C4-2B (cell line): ENCODE data around the gene GRK5.

ENCODE experiments used
- ZFX ChIP-seq: fragments of 450-650 bp; IDR thresholded peaks from 2 replicates; pipeline ENCODE4 v1.6.1; 2017
- TF ChIP-seq, protein P1 (sequence below): fragments of 450-650 bp; conservative IDR thresholded peaks from 2 replicates; pipeline ENCODE4 v1.5.1; 2017; ENCODE audit warnings: mild to moderate bottlenecking

DNA sequence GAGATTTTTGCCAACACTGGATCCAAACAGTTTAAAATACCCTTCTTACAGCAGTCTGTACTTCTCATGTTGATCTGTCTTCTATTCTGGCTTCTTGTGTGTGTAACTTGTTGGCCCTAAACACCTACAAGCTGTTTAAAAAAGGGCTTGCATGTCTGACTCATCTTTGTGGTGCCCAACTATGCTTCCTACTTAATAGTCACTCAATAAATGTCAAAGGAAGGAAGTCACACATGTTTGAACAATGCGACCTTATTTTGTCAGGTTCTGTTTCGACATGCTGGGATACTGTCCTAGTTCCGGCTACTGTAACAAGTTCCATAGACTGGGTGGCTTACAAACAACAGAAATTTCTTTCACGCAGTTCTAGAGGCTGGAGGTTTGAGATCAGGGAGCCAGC is 9.4 kb upstream of the GRK5 start:
- TF ChIP-seq, protein P1, sequence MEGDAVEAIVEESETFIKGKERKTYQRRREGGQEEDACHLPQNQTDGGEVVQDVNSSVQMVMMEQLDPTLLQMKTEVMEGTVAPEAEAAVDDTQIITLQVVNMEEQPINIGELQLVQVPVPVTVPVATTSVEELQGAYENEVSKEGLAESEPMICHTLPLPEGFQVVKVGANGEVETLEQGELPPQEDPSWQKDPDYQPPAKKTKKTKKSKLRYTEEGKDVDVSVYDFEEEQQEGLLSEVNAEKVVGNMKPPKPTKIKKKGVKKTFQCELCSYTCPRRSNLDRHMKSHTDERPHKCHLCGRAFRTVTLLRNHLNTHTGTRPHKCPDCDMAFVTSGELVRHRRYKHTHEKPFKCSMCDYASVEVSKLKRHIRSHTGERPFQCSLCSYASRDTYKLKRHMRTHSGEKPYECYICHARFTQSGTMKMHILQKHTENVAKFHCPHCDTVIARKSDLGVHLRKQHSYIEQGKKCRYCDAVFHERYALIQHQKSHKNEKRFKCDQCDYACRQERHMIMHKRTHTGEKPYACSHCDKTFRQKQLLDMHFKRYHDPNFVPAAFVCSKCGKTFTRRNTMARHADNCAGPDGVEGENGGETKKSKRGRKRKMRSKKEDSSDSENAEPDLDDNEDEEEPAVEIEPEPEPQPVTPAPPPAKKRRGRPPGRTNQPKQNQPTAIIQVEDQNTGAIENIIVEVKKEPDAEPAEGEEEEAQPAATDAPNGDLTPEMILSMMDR = no peak
- no peak for TF ChIP-seq ZFX
